H1 (cell line): Measurements from ENCODE around the gene GLT8D1. TPM values are rescaled to one million over a fixed set of nuclear protein-coding genes. Genes with fewer than 3 reads are reported as not detected.

Experiments used
- CHD7 ChIP-seq: fragments of 300-600 bp; sonication (generic); IDR thresholded peaks from 2 replicates; pipeline ENCODE4 v1.7.1; 2012; ENCODE audit warnings: low read length, moderate library complexity, mild to moderate bottlenecking, inconsistent platforms; ENCODE audit not compliant: insufficient replicate concordance
- polyA plus RNA-seq, 7 experiments: library from polyadenylated mRNA; depleted of rRNA in 3 of 7; stranded (reverse) in 5 of 7; unstranded in 2 of 7; fragments of >200 nt in 5 of 7; fragments of 200-250 nt in 2 of 7; gene quantifications; 1 replicate in 5 of 7; 2 replicates in 1 of 7; 4 replicates in 1 of 7; pipeline versions ENCODE4 v1.2.1 to v1.2.3, GENCODE V29; 2011 to 2013; ENCODE audit warnings: missing spikeins in 2 of 7, mixed read lengths in 2 of 7
- total RNA-seq: library from RNA; stranded (reverse); fragmentation: NEBNext Ultra II Directional; extraction: Animal tissue kit (Norgen Biotek cat#: 25700); gene quantifications from 2 replicates; pipeline ENCODE4 v1.2.1, GENCODE V29; 2021

The GLT8D1 gene
- total and polyA plus RNA-seq, 2 of the 8 experiments (the other 6 are each of a cell fraction or from before 2014, with no cell fraction given) = 29.0 to 33.6 TPM

- TF ChIP-seq CHD7 = no peak
Measured at GRCh38 chr3:52710512-52710911, 4.9 kb upstream of the GLT8D1 start (continued).
